Measurements from ENCODE around the gene PRLHR. TPM values are rescaled to one million over a fixed set of nuclear protein-coding genes. Genes with fewer than 3 reads are reported as not detected.

Gene PRLHR
- total RNA-seq, 2 experiments from 2014 or later = not detected

DNA sequence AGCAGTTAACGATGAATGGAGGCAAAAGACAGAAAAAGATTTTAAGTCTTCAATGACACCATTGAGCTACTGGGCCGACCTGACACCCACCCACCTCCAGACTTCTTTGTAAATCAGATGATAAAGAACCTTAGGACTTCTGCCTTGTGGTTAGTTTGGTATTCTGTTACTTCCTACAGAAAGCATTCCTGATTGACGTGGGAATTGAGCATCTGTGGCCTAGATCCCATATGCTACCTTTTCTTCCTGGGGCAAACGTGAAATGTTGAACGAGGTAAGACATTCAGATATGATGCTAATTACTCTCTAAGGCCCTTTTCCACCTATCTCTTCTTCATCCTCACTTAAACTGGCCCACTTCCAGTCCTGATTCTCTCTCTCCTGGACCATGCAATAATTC, 10.2 kb downstream of the PRLHR start:
- no peaks in the 10 kb centered on the region for H3K9me3 Mint-ChIP-seq
- CTCF ChIA-PET = no interaction called here
- no peaks in the 10 kb centered on the region for H3K27me3 Mint-ChIP-seq
- POLR2A ChIA-PET = no interaction called here
- no peaks in the 10 kb centered on the region for H3K36me3 Mint-ChIP-seq
- no peaks in the 10 kb centered on the region for H3K4me1 Mint-ChIP-seq (ENCODE audit: low read depth)
- intact Hi-C loops (cut with micrococcal nuclease) = no loop called here
- H3K27ac Mint-ChIP-seq = no peak overlapping the region
- H3K4me3 Mint-ChIP-seq = no peak overlapping the region
- no peak for DNase-seq

DNA sequence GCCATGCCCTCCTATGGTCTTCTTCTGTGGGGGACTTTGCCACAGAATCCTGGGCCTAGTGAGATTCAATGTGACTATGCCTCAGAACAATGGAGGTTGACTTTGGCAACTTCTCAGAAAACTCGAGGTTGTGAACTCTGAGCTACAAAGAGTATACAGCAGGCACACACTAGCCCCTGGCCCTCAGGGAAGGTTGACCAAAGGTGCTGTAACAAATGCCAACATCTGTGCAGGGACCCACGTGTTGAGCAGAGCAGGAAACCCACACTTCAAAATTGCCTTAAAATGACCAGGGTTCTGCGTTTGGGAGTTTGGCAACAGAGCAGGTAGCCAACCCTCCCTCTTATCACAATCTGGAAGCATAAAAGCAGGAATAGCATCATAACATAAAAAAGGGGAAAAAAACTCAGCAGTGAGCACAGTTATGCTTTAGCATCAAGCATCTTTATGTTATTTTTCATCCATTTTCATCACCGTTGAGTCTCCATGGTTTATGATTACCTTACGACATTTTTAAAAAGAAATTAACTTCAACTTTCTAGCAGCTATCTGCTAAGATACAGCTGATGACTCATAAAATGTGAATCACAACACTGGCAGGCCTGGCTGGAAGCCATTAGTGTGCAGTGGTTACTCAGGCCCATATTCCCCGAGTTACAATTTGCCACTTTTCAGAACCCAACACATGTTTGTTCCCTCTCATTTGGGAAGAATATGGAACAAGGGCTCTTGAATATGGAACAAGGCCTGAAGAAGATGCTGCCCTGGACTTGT, 11.1 kb downstream of the PRLHR start:
- Mint-ChIP-seq H3K27ac (no peak overlapping the region), H3K9me3 (no peaks in the 10 kb centered on the region), H3K4me1 (ENCODE audit: low read depth) (no peaks in the 10 kb centered on the region), H3K36me3 (no peaks in the 10 kb centered on the region), H3K4me3 (no peak overlapping the region), H3K27me3 (no peaks in the 10 kb centered on the region)
- POLR2A ChIA-PET = no interaction called here
- intact Hi-C loops (cut with micrococcal nuclease) = no loop called here
- CTCF ChIA-PET = no interaction called here
- DNase-seq = no peak

DNA sequence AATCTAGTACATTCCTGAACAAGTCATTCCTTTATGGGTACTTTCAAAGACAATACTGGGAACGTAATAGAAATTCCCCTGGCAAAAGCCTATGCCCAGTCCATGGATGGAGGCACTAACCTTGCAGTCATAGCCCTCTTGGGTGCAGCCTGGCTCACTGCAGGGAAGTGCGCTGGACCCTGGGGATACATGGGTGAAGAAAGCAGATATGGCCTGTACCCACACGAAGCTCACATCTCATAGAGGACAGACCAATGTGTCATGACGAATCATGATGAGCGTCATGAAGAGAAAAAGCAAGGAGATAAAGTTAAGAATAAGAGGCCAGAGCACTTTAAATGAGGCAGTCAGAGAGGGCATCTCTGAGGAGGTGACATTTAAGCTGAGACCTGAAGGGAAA, 11.8 kb downstream of the PRLHR start:
- intact Hi-C loops (cut with micrococcal nuclease) = no loop called here
- Mint-ChIP-seq H3K9me3 (no peaks in the 10 kb centered on the region), H3K36me3 (no peaks in the 10 kb centered on the region), H3K4me1 (ENCODE audit: low read depth) (no peaks in the 10 kb centered on the region), H3K27ac (no peak overlapping the region), H3K4me3 (no peak overlapping the region), H3K27me3 (no peaks in the 10 kb centered on the region)
- POLR2A ChIA-PET = no interaction called here
- CTCF ChIA-PET = no interaction called here
- DNase-seq = no peak

DNA sequence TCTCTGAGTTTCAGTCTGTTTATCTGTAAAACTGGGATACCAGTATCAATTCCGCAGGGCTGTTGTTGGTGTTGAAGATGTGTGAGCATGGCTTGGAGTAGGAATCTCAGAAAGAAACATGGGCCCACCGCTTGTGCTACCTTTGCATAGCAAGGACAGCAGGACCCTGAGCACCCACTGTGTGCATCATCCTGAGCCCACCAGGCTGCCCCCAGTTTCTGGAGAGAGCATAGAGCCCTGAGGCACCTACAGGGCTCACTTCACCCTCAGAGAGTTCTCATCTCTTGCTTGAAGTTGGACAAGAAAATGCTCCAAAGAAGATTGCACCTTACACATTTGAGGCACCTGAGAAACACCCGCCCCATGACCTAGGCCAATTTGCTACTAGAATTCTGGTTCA, 12.9 kb downstream of the PRLHR start:
- ChIA-PET POLR2A (no interaction called here), CTCF (no interaction called here)
- Mint-ChIP-seq H3K4me1 (ENCODE audit: low read depth) (no peaks in the 10 kb centered on the region), H3K27ac (no peak overlapping the region), H3K4me3 (no peak overlapping the region), H3K9me3 (no peaks in the 10 kb centered on the region), H3K36me3 (no peaks in the 10 kb centered on the region), H3K27me3 (no peaks in the 10 kb centered on the region)
- no peak for DNase-seq
- intact Hi-C loops (cut with micrococcal nuclease) = no loop called here

DNA sequence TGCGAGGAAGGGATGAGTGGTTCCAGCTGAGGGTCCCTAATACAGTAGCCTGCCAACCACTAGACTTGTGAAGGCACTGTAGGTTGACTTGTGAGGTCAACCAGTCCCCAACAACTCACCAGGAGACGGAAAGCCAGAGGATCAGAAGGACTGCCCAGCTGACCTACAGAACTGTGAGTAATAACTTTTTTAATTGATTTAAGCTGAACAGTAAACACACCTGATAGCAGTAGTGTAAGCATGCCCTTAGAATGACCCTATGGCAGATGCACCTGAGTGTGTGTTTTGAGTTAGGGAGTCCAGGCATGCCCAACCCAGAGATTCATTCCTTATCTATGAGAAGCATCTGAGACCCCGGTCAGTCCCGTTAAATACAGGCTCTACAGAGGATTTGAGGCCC, 14.1 kb downstream of the PRLHR start:
- no peaks in the 10 kb centered on the region for H3K9me3 Mint-ChIP-seq
- H3K4me3 Mint-ChIP-seq = no peak overlapping the region
- H3K4me1 Mint-ChIP-seq (ENCODE audit: low read depth) = no peaks in the 10 kb centered on the region
- intact Hi-C loops (cut with micrococcal nuclease) = no loop called here
- no peaks in the 10 kb centered on the region for H3K27me3 Mint-ChIP-seq
- no peak overlapping the region for H3K27ac Mint-ChIP-seq
- ChIA-PET CTCF (no interaction called here), POLR2A (interaction anchor here (0.6 kb wide), 1 partner anchor 10 kb away, joined by 4 read pairs; no protein-coding TSS in a partner anchor)
- no peak for DNase-seq
- H3K36me3 Mint-ChIP-seq = no peaks in the 10 kb centered on the region

DNA sequence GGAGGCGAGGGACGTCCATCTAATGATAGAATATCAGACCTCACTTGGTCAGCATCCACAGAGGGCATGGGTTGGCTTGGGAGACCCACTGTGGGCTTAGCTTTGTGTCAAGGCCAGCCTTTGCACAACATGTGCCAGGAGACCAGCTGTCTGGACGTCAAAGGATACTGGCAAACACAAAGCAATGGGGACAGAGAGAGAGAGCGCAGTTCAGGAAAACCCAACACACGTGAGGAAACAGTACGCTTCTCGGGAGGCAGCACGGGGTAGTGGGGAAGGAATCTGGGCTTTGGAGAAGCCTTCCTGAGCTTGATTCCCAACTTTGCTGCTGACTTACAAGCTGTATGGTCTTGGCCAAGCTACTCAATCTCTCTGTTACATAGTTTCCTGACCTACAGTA, 14.7 kb downstream of the PRLHR start:
- Mint-ChIP-seq H3K27me3 (no peaks in the 10 kb centered on the region), H3K9me3 (no peaks in the 10 kb centered on the region), H3K27ac (no peak overlapping the region), H3K4me3 (no peak overlapping the region), H3K4me1 (ENCODE audit: low read depth) (no peaks in the 10 kb centered on the region), H3K36me3 (no peaks in the 10 kb centered on the region)
- intact Hi-C loops (cut with micrococcal nuclease) = no loop called here
- ChIA-PET CTCF (interaction anchor here (0.7 kb wide), 1 partner anchor 8 kb away, joined by 3 read pairs; no protein-coding TSS in a partner anchor), POLR2A (interaction anchor here (0.6 kb wide), 1 partner anchor 10 kb away, joined by 4 read pairs; no protein-coding TSS in a partner anchor)
- no peak for DNase-seq

DNA sequence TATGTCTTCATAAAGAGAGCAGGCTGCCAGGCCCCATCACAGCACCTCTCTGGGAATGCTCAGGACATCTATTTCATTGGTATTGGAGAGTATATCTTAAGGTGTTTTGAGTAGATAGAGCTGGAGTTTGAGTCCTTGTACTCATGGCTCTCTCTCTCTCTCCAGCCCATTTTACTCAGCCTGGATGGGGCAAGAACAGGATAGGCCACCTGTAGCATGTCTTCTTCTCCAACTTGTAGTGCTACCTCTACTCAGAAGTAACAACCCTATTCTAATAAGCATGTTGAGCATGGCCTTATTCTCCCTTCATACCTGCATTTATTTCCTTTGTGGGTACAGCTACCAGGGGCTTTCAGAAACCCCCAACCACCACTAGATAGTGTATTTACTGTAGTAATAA, 21.9 kb downstream of the PRLHR start:
- H3K27me3 Mint-ChIP-seq = no peaks in the 10 kb centered on the region
- ChIA-PET POLR2A (no interaction called here), CTCF (interaction anchor here (1.2 kb wide), 1 partner anchor 7 kb away, joined by 3 read pairs; no protein-coding TSS in a partner anchor)
- no peak for DNase-seq
- H3K4me1 Mint-ChIP-seq (ENCODE audit: low read depth) = no peaks in the 10 kb centered on the region
- H3K27ac Mint-ChIP-seq = no peak overlapping the region
- no peaks in the 10 kb centered on the region for H3K9me3 Mint-ChIP-seq
- H3K36me3 Mint-ChIP-seq = no peaks in the 10 kb centered on the region
- intact Hi-C loops (cut with micrococcal nuclease) = no loop called here
- no peak overlapping the region for H3K4me3 Mint-ChIP-seq

DNA sequence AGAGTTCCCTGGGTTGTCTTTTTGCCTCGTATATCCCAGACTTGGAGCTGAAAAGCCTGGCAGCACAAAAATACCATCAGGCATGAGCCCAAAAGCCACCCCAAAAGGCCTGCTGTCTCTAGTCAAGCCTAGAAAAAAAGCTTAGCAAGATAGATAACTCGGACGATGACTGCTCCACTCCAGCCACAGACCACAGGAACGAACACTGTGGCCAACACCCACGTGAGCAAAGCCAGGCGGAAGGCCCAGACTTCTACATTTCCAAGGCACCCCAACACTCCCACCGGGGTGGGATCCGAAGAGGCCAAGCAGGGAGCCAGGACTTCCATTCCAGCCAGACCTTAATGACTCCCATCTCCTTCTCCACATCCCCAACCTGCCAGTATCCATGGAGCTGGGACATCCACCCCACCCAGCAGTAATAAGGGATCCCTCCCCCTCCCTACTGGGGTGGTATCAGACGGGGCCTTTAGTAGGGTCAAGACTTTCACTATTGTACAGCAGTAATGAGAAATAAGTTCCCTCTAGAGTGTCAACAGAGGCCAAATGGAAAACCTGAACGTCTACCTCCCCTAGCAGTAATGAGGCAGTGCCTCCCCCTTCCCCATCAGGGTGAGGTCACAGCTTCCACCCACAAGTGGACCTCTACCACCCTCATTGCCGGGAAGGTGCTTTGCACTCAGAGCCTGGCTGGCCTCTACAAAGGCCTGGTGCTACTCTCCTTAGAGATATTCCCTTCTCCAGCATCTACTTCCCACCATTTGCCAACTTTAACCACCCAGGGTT, 23.0 kb downstream of the PRLHR start:
- no peaks in the 10 kb centered on the region for H3K27me3 Mint-ChIP-seq
- no peaks in the 10 kb centered on the region for H3K36me3 Mint-ChIP-seq
- CTCF ChIA-PET = interaction anchor here (0.8 to 1.2 kb wide), 2 partner anchors 8 to 280 kb away, joined by 3 read pairs; no protein-coding TSS in a partner anchor
- no peak overlapping the region for H3K27ac Mint-ChIP-seq
- H3K4me1 Mint-ChIP-seq (ENCODE audit: low read depth) = peaks cover 2% of the 10 kb centered on the region
- DNase-seq = no peak
- POLR2A ChIA-PET = no interaction called here
- intact Hi-C loops (cut with micrococcal nuclease) = no loop called here
- no peak overlapping the region for H3K4me3 Mint-ChIP-seq
- H3K9me3 Mint-ChIP-seq = no peaks in the 10 kb centered on the region

DNA sequence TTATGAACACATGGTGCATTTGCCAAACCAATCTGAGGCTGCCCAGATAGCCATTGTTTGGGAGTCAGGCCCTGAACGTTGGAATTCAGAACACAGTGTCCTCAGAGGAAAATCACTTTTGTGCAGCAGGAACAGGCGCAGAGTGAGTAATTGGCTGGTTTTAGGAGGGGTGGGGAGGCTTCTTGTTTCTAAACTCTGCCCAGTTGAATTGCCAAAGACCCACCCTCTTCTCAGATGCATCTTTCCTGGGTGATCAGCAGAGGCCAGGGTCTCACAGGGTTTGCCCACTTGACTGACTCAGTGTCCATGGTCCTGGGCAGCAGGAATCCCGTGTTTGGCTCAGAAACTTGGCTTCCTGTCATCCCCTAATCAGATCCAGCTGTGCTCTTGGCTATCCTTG, 24.3 kb downstream of the PRLHR start:
- ChIA-PET POLR2A (interaction anchor here (0.7 kb wide), 1 partner anchor 10 kb away, joined by 4 read pairs; no protein-coding TSS in a partner anchor), CTCF (interaction anchor here (8.2 kb wide), 1 partner anchor 149 kb away, joined by 103 read pairs; no protein-coding TSS in a partner anchor)
- Mint-ChIP-seq H3K27me3 (no peaks in the 10 kb centered on the region), H3K9me3 (no peaks in the 10 kb centered on the region), H3K27ac (no peak overlapping the region), H3K36me3 (no peaks in the 10 kb centered on the region), H3K4me3 (no peak overlapping the region), H3K4me1 (ENCODE audit: low read depth) (peaks cover 2% of the 10 kb centered on the region)
- intact Hi-C loops (cut with micrococcal nuclease) = no loop called here
- no peak for DNase-seq

DNA sequence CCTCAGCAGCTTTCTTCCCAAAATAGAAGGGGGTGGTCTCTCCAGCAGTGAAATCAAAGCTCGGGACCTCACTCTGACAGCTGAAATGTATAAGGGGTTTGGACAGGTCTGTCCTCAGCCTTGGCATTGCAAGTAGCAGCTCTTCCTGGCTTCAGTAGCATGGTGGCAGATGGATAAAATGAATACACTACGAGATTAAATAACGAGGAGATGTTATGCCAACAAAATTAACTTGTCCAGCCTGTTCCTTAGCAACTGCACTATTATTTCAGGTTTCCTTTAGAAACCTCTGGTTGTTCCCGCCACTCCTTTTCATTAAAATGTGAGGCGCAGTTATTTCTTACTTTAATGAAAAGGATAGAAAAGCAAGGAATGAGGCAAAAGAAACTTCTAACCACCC, 24.9 kb downstream of the PRLHR start:
- Mint-ChIP-seq H3K27ac (no peak overlapping the region), H3K4me1 (ENCODE audit: low read depth) (peaks cover 2% of the 10 kb centered on the region), H3K27me3 (no peaks in the 10 kb centered on the region), H3K4me3 (no peak overlapping the region), H3K36me3 (no peaks in the 10 kb centered on the region), H3K9me3 (no peaks in the 10 kb centered on the region)
- ChIA-PET POLR2A (no interaction called here), CTCF (interaction anchor here (2.0 to 8.2 kb wide), 3 partner anchors 150 to 230 kb away, joined by 6 to 103 read pairs (median 9); no protein-coding TSS in a partner anchor)
- intact Hi-C loops (cut with micrococcal nuclease) = no loop called here
- no peak for DNase-seq

DNA sequence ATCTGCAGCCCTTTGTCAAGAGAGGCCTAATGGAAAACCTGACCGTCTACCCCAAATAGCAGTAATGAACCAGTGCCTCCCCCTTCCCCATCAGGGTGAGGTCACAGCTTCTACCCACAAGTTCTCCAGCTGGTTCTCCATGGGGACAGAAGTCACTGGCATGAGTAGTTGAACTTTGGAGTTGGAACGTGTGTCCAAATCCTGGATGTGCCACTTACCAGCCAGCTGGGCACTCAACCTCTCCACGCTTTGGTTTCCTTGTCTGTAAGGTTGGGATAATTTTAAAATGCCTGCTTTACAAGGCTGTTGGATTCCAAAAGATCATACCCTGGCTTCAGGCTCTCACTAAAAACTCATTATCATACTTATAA, 25.6 kb downstream of the PRLHR start:
- Mint-ChIP-seq H3K36me3 (no peaks in the 10 kb centered on the region), H3K27me3 (no peaks in the 10 kb centered on the region), H3K9me3 (no peaks in the 10 kb centered on the region), H3K4me1 (ENCODE audit: low read depth) (peaks cover 2% of the 10 kb centered on the region), H3K4me3 (no peak overlapping the region), H3K27ac (no peak overlapping the region)
- no peak for DNase-seq
- ChIA-PET CTCF (interaction anchor here (0.8 to 8.2 kb wide), 16 partner anchors 8 to 280 kb away, joined by 3 to 103 read pairs (median 6); partner anchors contain the start of gene CACUL1), POLR2A (no interaction called here)
- intact Hi-C loops (cut with micrococcal nuclease) = loop anchor here (10.0 kb wide), 1 partner anchor 455 kb away; the partner anchor contains the start of gene NANOS1

DNA sequence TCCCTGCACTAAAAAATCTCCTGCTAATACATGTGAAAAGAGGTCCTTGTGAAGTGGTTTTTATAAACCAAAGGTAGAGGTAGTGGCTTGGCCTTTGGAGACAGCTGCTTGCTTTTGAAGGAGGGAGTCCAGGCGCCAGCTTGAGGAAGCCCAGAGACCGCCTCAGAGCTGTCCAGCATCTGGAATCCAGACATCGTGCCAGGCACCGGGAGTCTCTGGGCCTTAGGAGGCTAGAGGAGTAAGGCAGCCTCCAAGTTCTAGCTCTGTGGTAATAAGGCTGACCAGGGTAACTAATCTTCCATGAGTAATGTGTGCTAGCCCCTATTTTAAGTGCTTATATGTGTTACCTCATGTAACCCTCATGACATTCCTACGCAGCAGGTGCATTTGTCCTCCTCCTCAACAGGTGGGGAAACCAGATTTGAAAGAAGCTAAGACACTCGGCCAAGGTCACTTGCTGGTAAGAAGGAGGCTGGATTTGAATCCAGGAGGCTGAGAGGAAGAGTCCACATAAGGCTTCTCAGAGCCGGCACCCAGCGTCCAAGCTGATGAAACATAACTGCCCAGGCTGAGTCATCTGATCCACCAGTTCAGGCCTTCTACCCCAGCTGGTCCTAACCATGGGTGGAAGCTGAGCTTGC, 26.1 kb downstream of the PRLHR start:
- intact Hi-C loops (cut with micrococcal nuclease) = loop anchor here (10.0 kb wide), 1 partner anchor 455 kb away; the partner anchor contains the start of gene NANOS1
- Mint-ChIP-seq H3K27me3 (no peaks in the 10 kb centered on the region), H3K36me3 (no peaks in the 10 kb centered on the region), H3K4me3 (no peak overlapping the region), H3K4me1 (ENCODE audit: low read depth) (peaks cover 2% of the 10 kb centered on the region), H3K9me3 (no peaks in the 10 kb centered on the region), H3K27ac (no peak overlapping the region)
- ChIA-PET CTCF (interaction anchor here (0.5 to 8.2 kb wide), 24 partner anchors 8 to 281 kb away, joined by 3 to 103 read pairs (median 5); partner anchors contain the start of gene CACUL1), POLR2A (no interaction called here)
- DNase-seq = no peak

Measured in activated CD4-positive, alpha-beta memory T cell treated with anti-CD3 and anti-CD28 coated beads for 36 hours (primary cell).